Fibroblast of mammary gland (primary cell): ENCODE results near the gene SLC5A2.

ENCODE experiments used
- DNase-seq: peaks from one replicate; pipeline ENCODE4 v3.0.0-alpha.2; 2010; ENCODE audit warnings: low read depth
- H3K4me3 ChIP-seq: 2 replicates; pipeline ENCODE4 v1.5.1; 2011; ENCODE audit warnings: low read depth, mild to moderate bottlenecking, low read length, moderate library complexity; ENCODE audit not compliant: control insufficient read depth
- TF ChIP-seq, protein P1 (sequence below): conservative IDR thresholded peaks from 2 replicates; pipeline ENCODE4 v1.5.1; 2011; ENCODE audit warnings: low read depth, low read length, inconsistent platforms; ENCODE audit not compliant: control insufficient read depth, insufficient read depth

SLC5A2 gene

DNA sequence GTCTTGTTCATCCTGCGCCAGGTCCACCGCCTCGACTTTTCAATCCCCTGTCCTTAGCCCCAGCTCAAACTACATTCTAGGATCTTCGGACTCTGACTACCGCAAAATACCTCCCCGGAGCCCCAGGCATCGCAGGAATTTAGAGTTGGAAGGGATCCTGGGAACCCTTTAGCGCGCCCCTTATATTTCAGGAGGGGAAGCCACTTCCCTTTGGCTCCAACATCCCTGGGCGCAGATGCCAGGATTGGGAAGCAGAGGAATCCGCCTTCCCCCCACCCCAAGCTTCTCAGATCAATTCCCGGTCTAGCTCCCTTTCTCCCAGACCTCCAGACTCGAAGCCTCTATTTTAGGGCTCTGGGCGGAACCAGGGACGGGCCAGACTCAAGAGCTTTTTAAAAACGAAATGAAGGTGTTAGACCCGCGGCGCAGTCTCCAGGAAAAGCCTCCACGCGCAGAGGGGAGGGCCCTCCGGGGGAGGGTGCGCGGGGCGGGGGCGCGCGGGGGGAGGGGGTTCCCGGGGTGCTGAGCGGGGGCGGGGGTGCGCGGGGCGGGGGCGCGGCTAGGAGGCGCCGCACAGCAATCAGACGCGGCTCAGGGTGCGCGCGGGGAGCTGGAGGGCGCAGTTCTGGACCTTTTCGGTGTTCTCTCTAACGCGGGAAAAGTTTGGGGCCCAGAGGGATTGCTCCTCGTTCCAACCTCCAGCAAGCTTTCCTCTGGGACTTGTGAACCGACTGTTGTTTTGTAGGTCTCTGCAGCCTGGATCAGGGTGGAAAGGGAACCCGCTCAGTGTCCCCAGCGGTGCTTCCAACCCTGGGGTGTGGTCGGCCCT, 46.4 kb downstream of the SLC5A2 start:
- DNase-seq: no peak
- TF ChIP-seq, protein P1, sequence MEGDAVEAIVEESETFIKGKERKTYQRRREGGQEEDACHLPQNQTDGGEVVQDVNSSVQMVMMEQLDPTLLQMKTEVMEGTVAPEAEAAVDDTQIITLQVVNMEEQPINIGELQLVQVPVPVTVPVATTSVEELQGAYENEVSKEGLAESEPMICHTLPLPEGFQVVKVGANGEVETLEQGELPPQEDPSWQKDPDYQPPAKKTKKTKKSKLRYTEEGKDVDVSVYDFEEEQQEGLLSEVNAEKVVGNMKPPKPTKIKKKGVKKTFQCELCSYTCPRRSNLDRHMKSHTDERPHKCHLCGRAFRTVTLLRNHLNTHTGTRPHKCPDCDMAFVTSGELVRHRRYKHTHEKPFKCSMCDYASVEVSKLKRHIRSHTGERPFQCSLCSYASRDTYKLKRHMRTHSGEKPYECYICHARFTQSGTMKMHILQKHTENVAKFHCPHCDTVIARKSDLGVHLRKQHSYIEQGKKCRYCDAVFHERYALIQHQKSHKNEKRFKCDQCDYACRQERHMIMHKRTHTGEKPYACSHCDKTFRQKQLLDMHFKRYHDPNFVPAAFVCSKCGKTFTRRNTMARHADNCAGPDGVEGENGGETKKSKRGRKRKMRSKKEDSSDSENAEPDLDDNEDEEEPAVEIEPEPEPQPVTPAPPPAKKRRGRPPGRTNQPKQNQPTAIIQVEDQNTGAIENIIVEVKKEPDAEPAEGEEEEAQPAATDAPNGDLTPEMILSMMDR: no peak
- no peak overlapping the region for H3K4me3 ChIP-seq

DNA sequence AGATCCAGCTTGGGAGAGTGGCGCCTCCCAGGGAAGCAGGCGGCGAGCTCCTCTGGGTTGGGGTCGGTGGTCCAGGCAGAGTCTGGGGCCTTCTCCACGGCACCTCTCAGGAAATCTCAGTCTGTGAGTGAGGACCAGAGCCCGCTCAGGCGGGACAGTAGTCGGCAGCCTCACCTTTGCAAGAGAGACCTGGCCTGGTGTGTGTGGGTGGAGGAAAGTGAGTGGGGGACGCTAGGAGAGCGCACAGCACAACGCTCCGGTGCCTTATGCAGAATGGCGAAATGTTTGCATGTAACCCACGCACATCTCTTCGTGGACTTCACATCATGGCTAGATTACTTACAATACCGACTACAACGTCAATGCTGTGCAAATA, 47.0 kb downstream of the SLC5A2 start:
- no peak overlapping the region for H3K4me3 ChIP-seq
- TF ChIP-seq, protein P1: no peak
- no peak for DNase-seq

DNA sequence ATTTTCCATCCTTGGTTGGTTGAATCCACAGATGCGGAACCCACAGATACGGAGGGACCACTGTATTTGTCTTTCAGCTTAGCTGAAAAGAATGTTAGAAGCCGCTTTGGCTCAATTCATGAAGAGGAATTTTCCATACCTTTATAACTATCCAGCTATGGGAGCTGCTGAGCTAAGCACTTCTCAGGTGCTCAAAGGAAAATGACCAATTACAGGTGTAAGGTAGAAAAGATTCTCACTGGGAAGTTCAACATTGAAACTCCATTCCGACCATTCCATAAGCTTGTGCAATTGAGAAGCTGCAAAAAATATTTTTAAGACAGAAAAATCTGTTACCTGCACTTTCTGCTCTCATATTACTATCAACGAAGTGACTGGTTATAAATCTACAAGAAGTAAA, 47.5 kb downstream of the SLC5A2 start:
- TF ChIP-seq, protein P1: no peak
- DNase-seq: no peak
- H3K4me3 ChIP-seq: no peak overlapping the region

DNA sequence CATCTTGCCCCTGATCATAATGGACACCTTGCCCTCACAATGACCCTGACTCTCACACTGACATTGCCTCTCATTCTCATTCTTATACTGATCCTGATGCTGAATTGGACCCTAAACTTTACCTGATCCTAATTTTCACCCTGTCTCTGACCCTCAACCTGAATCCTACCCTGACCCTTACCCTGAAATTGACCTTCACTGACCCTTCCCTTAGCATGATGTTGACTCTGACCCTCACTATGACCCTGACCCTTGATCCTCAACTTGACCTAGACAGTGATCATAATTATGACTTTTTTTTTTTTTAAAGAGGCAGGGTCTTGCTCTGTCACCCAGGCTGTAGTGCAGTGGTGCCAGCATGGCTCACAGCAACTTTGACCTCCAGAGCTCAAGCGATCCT, 48.2 kb downstream of the SLC5A2 start:
- no peak for DNase-seq
- TF ChIP-seq, protein P1: no peak
- H3K4me3 ChIP-seq: no peak overlapping the region

DNA sequence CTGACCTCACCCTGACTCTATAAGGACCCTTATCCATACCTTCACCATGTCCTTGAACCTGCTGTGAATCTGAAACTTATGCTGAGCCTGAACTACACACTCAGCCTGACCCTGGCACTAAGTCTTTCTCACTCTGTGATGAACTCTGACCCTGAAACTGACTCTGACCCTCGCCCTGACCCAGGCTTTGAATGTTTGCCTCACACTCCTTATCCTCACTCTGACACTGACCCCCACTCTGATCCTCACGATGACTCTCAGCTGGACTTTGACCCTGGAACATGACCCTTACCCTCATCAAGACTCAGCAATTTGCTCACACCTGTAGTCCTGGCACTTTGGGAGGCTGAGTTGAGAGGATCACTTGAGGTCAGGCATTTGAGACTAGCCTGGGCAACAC, 49.2 kb downstream of the SLC5A2 start:
- TF ChIP-seq, protein P1: no peak
- DNase-seq: no peak
- H3K4me3 ChIP-seq: no peak overlapping the region

DNA sequence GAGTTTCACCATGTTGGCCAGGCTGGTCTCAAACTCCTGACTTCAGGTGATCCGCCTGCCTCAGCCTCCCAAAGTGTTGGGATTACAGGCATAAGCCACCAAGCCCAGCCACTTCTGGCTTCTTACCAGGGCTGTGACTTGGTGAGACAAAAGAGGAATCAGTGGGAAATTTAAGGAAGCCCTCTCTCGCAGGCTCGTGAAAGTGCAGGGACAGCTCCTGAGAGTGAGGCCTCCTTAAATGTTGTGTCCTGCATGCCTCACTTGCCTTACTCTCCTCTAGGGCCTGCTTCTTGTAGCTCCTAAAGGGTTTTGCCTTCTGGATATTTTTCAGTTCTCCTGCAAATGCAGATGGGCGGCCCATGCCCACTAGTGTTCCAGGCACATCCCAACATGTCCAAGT, 50.0 kb downstream of the SLC5A2 start:
- H3K4me3 ChIP-seq: no peak overlapping the region
- no peak for DNase-seq
- TF ChIP-seq, protein P1: no peak
